ENCODE data around the gene C1orf56.

The C1orf56 gene

GRCh38 chr1:151003180-151003579 is 44.4 kb upstream of the C1orf56 start:
- Histone ChIP-seq H3K4me3 (ENCODE audit: low read length) (no peak overlapping the region), H3K9me3 (ENCODE audit: insufficient read depth, low read length) (no peaks in the 10 kb centered on the region), H3K27me3 (ENCODE audit: low read depth, low read length) (no peaks in the 10 kb centered on the region), H3K27ac (ENCODE audit: low read length) (no peak overlapping the region), H2AFZ (ENCODE audit: low read depth, low read length) (no peak overlapping the region), H3K4me2 (ENCODE audit: low read length) (no peak overlapping the region), H3K4me1 (ENCODE audit: low read length) (peaks cover 22% of the 10 kb centered on the region), H3K36me3 (replicated peaks; ENCODE audit: low read depth, low read length) (no peaks in the 10 kb centered on the region), H4K20me1 (ENCODE audit: insufficient read depth, low read length) (no peaks in the 10 kb centered on the region), H3K9ac (ENCODE audit: low read length) (no peak overlapping the region), H3K79me2 (ENCODE audit: low read length) (no peaks in the 10 kb centered on the region)
- TF ChIP-seq, protein P1, sequence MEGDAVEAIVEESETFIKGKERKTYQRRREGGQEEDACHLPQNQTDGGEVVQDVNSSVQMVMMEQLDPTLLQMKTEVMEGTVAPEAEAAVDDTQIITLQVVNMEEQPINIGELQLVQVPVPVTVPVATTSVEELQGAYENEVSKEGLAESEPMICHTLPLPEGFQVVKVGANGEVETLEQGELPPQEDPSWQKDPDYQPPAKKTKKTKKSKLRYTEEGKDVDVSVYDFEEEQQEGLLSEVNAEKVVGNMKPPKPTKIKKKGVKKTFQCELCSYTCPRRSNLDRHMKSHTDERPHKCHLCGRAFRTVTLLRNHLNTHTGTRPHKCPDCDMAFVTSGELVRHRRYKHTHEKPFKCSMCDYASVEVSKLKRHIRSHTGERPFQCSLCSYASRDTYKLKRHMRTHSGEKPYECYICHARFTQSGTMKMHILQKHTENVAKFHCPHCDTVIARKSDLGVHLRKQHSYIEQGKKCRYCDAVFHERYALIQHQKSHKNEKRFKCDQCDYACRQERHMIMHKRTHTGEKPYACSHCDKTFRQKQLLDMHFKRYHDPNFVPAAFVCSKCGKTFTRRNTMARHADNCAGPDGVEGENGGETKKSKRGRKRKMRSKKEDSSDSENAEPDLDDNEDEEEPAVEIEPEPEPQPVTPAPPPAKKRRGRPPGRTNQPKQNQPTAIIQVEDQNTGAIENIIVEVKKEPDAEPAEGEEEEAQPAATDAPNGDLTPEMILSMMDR (IDR thresholded peaks at IDR 0.05; ENCODE audit: low read depth, low read length), result no peak
- no peak for TF ChIP-seq EZH2phosphoT487 (IDR thresholded peaks at IDR 0.05; ENCODE audit: low read depth)

- no peak overlapping the region for H3K27ac ChIP-seq (ENCODE audit: low read length)
- peaks cover 14% of the 10 kb centered on the region; the same call in 1 of the 2 replicates for H3K79me2 ChIP-seq (ENCODE audit: low read length)
- H3K9me3 ChIP-seq (ENCODE audit: insufficient read depth, low read length), result no peaks in the 10 kb centered on the region
- peaks cover 30% of the 10 kb centered on the region for H3K4me1 ChIP-seq (ENCODE audit: low read length)
- no peaks in the 10 kb centered on the region for H4K20me1 ChIP-seq (ENCODE audit: insufficient read depth, low read length)
- H3K9ac ChIP-seq (ENCODE audit: low read length), result peak overlapping the region; percentile 56
- peak overlapping the region; percentile 86 for H3K4me2 ChIP-seq (ENCODE audit: low read length)
- H2AFZ ChIP-seq (ENCODE audit: low read depth, low read length), result peak overlapping the region; percentile 88
- H3K36me3 ChIP-seq (replicated peaks; ENCODE audit: low read depth, low read length), result no peaks in the 10 kb centered on the region
- TF ChIP-seq, protein P1 (IDR thresholded peaks at IDR 0.05; ENCODE audit: low read depth, low read length), result no peak
- no peak for TF ChIP-seq EZH2phosphoT487 (IDR thresholded peaks at IDR 0.05; ENCODE audit: low read depth)
- H3K27me3 ChIP-seq (ENCODE audit: low read depth, low read length), result no peaks in the 10 kb centered on the region
- H3K4me3 ChIP-seq (ENCODE audit: low read length), result peak overlapping the region; percentile 73
Observed at GRCh38 chr1:151005729-151006319, 41.7 kb upstream of the C1orf56 start.

GRCh38 chr1:151006327-151007052 is 41.1 kb upstream of the C1orf56 start, which contains the start of gene MINDY1:
Gene MINDY1, minus strand, starts transcription at chr1:151006902. Its CDS starts 4,285 bp downstream, at chr1:151002617.
- H3K4me1 ChIP-seq (ENCODE audit: low read length), result peaks cover 33% of the 10 kb centered on the region
- no peaks in the 10 kb centered on the region for H3K9me3 ChIP-seq (ENCODE audit: insufficient read depth, low read length)
- no peak for TF ChIP-seq EZH2phosphoT487 (IDR thresholded peaks at IDR 0.05; ENCODE audit: low read depth)
- TF ChIP-seq, protein P1 (IDR thresholded peaks at IDR 0.05; ENCODE audit: low read depth, low read length), result peak; percentile 28; the same call in 1 of the 2 replicates
- H3K36me3 ChIP-seq (replicated peaks; ENCODE audit: low read depth, low read length), result no peaks in the 10 kb centered on the region
- peak within 1 kb of the TSS; percentile 90 for H3K4me3 ChIP-seq (ENCODE audit: low read length)
- H3K9ac ChIP-seq (ENCODE audit: low read length), result peak within 1 kb of the TSS; percentile 56
- no peaks in the 10 kb centered on the region for H3K27me3 ChIP-seq (ENCODE audit: low read depth, low read length)
- H2AFZ ChIP-seq (ENCODE audit: low read depth, low read length), result peak within 1 kb of the TSS; percentile 88
- peaks cover 14% of the 10 kb centered on the region; the same call in 1 of the 2 replicates for H3K79me2 ChIP-seq (ENCODE audit: low read length)
- H3K4me2 ChIP-seq (ENCODE audit: low read length), result peak within 1 kb of the TSS; percentile 86
- H3K27ac ChIP-seq (ENCODE audit: low read length), result no peak within 1 kb of the TSS
- H4K20me1 ChIP-seq (ENCODE audit: insufficient read depth, low read length), result no peaks in the 10 kb centered on the region

GRCh38 chr1:151007853-151008243 is 39.7 kb upstream of the C1orf56 start:
- Histone ChIP-seq H3K27ac (ENCODE audit: low read length) (no peak overlapping the region), H3K4me3 (ENCODE audit: low read length) (peak overlapping the region; percentile 90), H2AFZ (ENCODE audit: low read depth, low read length) (peak overlapping the region; percentile 63; the same call in 1 of the 2 replicates), H3K9ac (ENCODE audit: low read length) (peak overlapping the region; percentile 46), H3K79me2 (ENCODE audit: low read length) (peaks cover 14% of the 10 kb centered on the region; the same call in 1 of the 2 replicates), H3K36me3 (replicated peaks; ENCODE audit: low read depth, low read length) (no peaks in the 10 kb centered on the region), H3K27me3 (ENCODE audit: low read depth, low read length) (no peaks in the 10 kb centered on the region), H3K4me1 (ENCODE audit: low read length) (peaks cover 33% of the 10 kb centered on the region), H4K20me1 (ENCODE audit: insufficient read depth, low read length) (no peaks in the 10 kb centered on the region), H3K9me3 (ENCODE audit: insufficient read depth, low read length) (no peaks in the 10 kb centered on the region), H3K4me2 (ENCODE audit: low read length) (peak overlapping the region; percentile 70)
- TF ChIP-seq, protein P1 (IDR thresholded peaks at IDR 0.05; ENCODE audit: low read depth, low read length), result no peak
- TF ChIP-seq EZH2phosphoT487 (IDR thresholded peaks at IDR 0.05; ENCODE audit: low read depth), result no peak
